ENCODE results near the gene SLCO4A1.

Gene SLCO4A1

GRCh38 chr20:62652894-62653305 lies 10.6 kb downstream of the SLCO4A1 start:
- DNase-seq (ENCODE audit: low read depth in 2 of 2) = no peak

GRCh38 chr20:62653373-62653772 lies 11.1 kb downstream of the SLCO4A1 start:
- DNase-seq (ENCODE audit: low read depth in 2 of 2) = no peak

GRCh38 chr20:62653951-62654685 lies 11.8 kb downstream of the SLCO4A1 start:
- DNase-seq (ENCODE audit: low read depth in 2 of 2) = no peak

GRCh38 chr20:62655282-62656196 lies 13.2 kb downstream of the SLCO4A1 start:
- DNase-seq (ENCODE audit: low read depth in 2 of 2) = no peak

- no peak for DNase-seq (ENCODE audit: low read depth in 2 of 2)
Measured at GRCh38 chr20:62656197-62656918, 14.1 kb downstream of the SLCO4A1 start.

- no peak for DNase-seq (ENCODE audit: low read depth in 2 of 2)
Measured at GRCh38 chr20:62656919-62657588, 14.8 kb downstream of the SLCO4A1 start.

GRCh38 chr20:62657589-62657942 lies 15.3 kb downstream of the SLCO4A1 start:
- no peak for DNase-seq (ENCODE audit: low read depth in 2 of 2)

- DNase-seq (ENCODE audit: low read depth in 2 of 2) = no peak
Measured at GRCh38 chr20:62657956-62658355, 15.7 kb downstream of the SLCO4A1 start.

- DNase-seq (ENCODE audit: low read depth in 2 of 2) = no peak
Measured at GRCh38 chr20:62658593-62659178, 16.4 kb downstream of the SLCO4A1 start.

- DNase-seq (ENCODE audit: low read depth in 2 of 2) = no peak
Measured at GRCh38 chr20:62659488-62660239, 17.4 kb downstream of the SLCO4A1 start.

- DNase-seq (ENCODE audit: low read depth in 2 of 2) = no peak
Measured at GRCh38 chr20:62660240-62660615, 17.9 kb downstream of the SLCO4A1 start.

GRCh38 chr20:62660768-62661167 lies 18.5 kb downstream of the SLCO4A1 start:
- DNase-seq (ENCODE audit: low read depth in 2 of 2) = no peak

GRCh38 chr20:62661647-62662046 lies 19.3 kb downstream of the SLCO4A1 start:
- no peak for DNase-seq (ENCODE audit: low read depth in 2 of 2)

- no peak for DNase-seq (ENCODE audit: low read depth in 2 of 2)
Measured at GRCh38 chr20:62662422-62662821, 20.1 kb downstream of the SLCO4A1 start.

- no peak for DNase-seq (ENCODE audit: low read depth in 2 of 2)
Measured at GRCh38 chr20:62663145-62664018, 21.1 kb downstream of the SLCO4A1 start.

GRCh38 chr20:62664019-62664971 lies 22.0 kb downstream of the SLCO4A1 start:
- no peak for DNase-seq (ENCODE audit: low read depth in 2 of 2)

- no peak for DNase-seq (ENCODE audit: low read depth in 2 of 2)
Measured at GRCh38 chr20:62665153-62665754, 23.0 kb downstream of the SLCO4A1 start.

Measured in stimulated activated CD4-positive, alpha-beta T cell treated with anti-CD3 and anti-CD28 coated beads, Interleukin-1b, Interleukin-23, amount 100 ng/mL, for 1 hour (primary cell).